Prostate gland (tissue), 2 donors: ENCODE measurements around the gene ABHD16A. TPM values are rescaled to one million over a fixed set of nuclear protein-coding genes. Genes with fewer than 3 reads are reported as not detected.
"Not testable (repeated sequence)": the region's sequence is repeated elsewhere in the genome, so short reads cannot be mapped to it uniquely, and the experiment has no call there.

Source experiments
- DNase-seq: peaks from one replicate; pipeline ENCODE4 v3.0.0-alpha.2; 2019; ENCODE audit warnings: low spot score
- H3K27ac ChIP-seq, 2 donors: fragments of 200-600 bp; sonication (generic); 2 replicates each; pipeline ENCODE4 v1.5.1; 2017 to 2019
- H3K27me3 ChIP-seq: fragments of 200-600 bp; sonication (generic); replicated peaks from 2 replicates; pipeline ENCODE4 v1.5.1; 2019; ENCODE audit not compliant: insufficient read depth
- H3K36me3 ChIP-seq, 2 donors: fragments of 200-600 bp; sonication (generic); 1 replicate in 1 of 2; 2 replicates in 1 of 2; pipeline versions ENCODE4 v1.5.1 to v1.8.1; 2017 to 2019
- H3K4me1 ChIP-seq: fragments of 200-600 bp; sonication (generic); replicated peaks from 2 replicates; pipeline ENCODE4 v1.5.1; 2019
- H3K4me3 ChIP-seq, 2 donors: fragments of 200-600 bp; sonication (generic); 2 replicates each; pipeline ENCODE4 v1.5.1; 2017 to 2019
- H3K9me3 ChIP-seq: fragments of 200-600 bp; sonication (generic); 2 replicates; pipeline ENCODE4 v1.5.1; 2017
- POLR2A ChIP-seq: fragments of 450-650 bp; IDR thresholded peaks from one replicate; pipeline ENCODE4 v1.6.1; 2016; ENCODE audit warnings: antibody characterized with exemption, mild to moderate bottlenecking
- POLR2AphosphoS5 ChIP-seq: sonication (generic); formaldehyde crosslinking; IDR thresholded peaks from one replicate; pipeline ENCODE4 v1.6.1; 2017; ENCODE audit warnings: antibody characterized with exemption
- WGBS: methylation state at CpG from one replicate; pipeline ENCODE4 v1.1.5; 2018; 5-methylcytosine and 5-hydroxymethylcytosine counted together
- intact Hi-C: fragments of 100-400 bp; cut with DNase I; formaldehyde crosslinking; loops from one replicate; pipeline ENCODE4 v1.14.2; 2022
- total RNA-seq, 2 donors: library from RNA; depleted of rRNA; stranded (reverse); fragments of >200 nt; gene quantifications; one replicate each; pipeline ENCODE4 v1.1.0, GENCODE V29; 2016
- TF ChIP-seq, protein P1 (sequence below), 4 experiments: fragments of 200-600 bp in 2 of 4; fragments of 450-650 bp in 2 of 4; sonication (generic) in 2 of 4; IDR thresholded peaks; 1 replicate in 3 of 4; 2 replicates in 1 of 4; pipeline ENCODE4 v1.5.1; 2016 to 2019; ENCODE audit warnings: antibody characterized with exemption in 4 of 4, mild to moderate bottlenecking in 2 of 4, moderate library complexity in 2 of 4

ABHD16A gene
- total RNA-seq, 2 donors from 2014 or later = 78.1 to 83.6 TPM

DNA sequence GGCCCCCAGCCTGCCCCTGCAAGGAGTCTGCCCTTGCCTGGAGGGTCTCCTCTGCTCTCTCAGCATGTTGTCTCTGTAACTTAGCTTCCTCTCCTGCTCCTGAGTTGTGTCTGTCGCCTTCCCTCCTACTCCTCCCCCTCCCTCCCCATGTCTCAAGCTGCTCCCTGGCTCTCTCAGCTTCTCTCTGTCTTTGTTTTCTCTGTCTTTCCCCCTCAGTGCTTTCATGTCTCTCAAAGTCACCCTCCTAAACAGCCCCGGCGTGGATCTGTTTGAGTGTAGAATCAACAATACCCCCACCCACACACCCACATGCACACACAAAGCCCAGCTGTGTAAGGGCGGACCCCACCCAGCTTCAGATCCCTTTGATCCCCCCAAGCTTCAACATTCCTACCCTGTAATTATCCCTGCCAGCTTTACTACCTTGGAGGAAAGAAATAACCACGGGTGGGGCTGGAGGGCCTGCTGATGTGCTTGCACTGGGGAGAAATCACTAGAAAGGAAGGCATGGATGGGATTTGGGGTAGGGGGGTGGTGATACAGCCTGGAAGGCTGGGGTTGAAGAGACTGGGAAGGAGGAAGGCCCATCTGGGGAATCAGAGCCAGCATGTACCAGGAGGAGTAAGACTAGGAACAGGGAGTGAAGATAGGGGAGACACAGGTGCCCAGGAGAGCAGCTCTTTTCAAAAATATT is 11.0 kb upstream of the ABHD16A start:
- intact Hi-C loops = no loop called here

DNA sequence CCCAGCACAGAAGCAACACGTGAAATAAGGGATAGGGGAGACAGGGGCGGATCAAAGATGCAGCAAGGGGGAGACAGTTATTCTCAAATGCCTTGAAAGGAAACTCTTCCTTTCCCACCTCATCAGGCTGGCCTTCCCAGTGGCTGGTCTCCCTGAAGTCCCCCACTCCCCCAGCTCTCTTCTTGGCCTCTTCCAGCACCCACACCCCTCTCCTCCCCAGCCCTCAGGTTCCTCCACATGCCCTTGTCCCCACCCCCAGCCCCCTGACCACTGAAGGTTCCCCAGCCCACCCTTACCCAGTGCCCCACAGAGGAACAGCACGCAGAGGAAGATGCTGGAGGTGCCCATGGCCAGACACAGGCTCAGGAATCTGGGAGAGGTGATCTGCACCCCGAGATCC is 10.3 kb upstream of the ABHD16A start:
- no peak overlapping the region for H3K4me3 ChIP-seq
- 66% methylated on average over 4 of the region's 4 CpGs for WGBS
- TF ChIP-seq, protein P1, sequence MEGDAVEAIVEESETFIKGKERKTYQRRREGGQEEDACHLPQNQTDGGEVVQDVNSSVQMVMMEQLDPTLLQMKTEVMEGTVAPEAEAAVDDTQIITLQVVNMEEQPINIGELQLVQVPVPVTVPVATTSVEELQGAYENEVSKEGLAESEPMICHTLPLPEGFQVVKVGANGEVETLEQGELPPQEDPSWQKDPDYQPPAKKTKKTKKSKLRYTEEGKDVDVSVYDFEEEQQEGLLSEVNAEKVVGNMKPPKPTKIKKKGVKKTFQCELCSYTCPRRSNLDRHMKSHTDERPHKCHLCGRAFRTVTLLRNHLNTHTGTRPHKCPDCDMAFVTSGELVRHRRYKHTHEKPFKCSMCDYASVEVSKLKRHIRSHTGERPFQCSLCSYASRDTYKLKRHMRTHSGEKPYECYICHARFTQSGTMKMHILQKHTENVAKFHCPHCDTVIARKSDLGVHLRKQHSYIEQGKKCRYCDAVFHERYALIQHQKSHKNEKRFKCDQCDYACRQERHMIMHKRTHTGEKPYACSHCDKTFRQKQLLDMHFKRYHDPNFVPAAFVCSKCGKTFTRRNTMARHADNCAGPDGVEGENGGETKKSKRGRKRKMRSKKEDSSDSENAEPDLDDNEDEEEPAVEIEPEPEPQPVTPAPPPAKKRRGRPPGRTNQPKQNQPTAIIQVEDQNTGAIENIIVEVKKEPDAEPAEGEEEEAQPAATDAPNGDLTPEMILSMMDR (IDR thresholded peaks at IDR 0.05) = no peak
- TF ChIP-seq POLR2A (no peak), POLR2AphosphoS5 (no peak)
- no peaks in the 10 kb centered on the region for H3K9me3 ChIP-seq
- H3K27me3 ChIP-seq = no peaks in the 10 kb centered on the region
- DNase-seq = no peak
- no peaks in the 10 kb centered on the region for H3K36me3 ChIP-seq
- H3K27ac ChIP-seq = no peak overlapping the region
- intact Hi-C loops = no loop called here
- H3K4me1 ChIP-seq = peaks cover 19% of the 10 kb centered on the region

More for the DNA sequence above, 11.0 kb upstream of the ABHD16A start:
- no peaks in the 10 kb centered on the region for H3K36me3 ChIP-seq
- no peak overlapping the region for H3K27ac ChIP-seq
- no peak overlapping the region for H3K4me3 ChIP-seq
- no peak for DNase-seq
- no peaks in the 10 kb centered on the region for H3K9me3 ChIP-seq
- TF ChIP-seq POLR2AphosphoS5 (no peak), POLR2A (no peak)
- TF ChIP-seq, protein P1 (IDR thresholded peaks at IDR 0.05) = no peak
- no peaks in the 10 kb centered on the region for H3K27me3 ChIP-seq
- WGBS = 39% methylated on average over 5 of the region's 5 CpGs
- peaks cover 19% of the 10 kb centered on the region for H3K4me1 ChIP-seq

DNA sequence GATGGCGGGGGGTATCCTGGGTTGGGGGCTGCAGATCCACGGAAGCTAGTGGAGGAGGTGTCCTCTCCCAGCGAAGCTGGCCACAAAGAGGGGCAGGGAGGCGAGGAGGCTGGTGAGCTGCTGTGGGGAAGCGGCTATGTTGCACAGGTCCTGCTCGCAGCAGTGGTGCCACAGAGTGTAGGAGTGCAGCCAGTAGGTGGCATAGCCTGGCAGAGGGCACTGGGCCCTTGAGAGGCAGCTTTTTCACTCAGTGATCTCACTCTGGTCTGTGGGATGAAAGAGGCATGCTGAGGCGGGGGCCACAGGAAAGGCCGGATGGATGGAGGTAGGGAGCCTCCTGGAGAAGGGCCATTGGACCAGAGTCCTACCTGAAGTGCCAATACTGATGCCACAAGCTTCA is 9.2 kb upstream of the ABHD16A start:
- TF ChIP-seq POLR2A = no peak
- TF ChIP-seq, protein P1 (IDR thresholded peaks at IDR 0.05) = peak in 2 of 4 experiments; percentile 26 to 31
- Histone ChIP-seq H3K4me3 (no peak overlapping the region), H3K36me3 (no peaks in the 10 kb centered on the region), H3K27ac (no peak overlapping the region), H3K27me3 (no peaks in the 10 kb centered on the region), H3K9me3 (no peaks in the 10 kb centered on the region), H3K4me1 (peaks cover 12% of the 10 kb centered on the region)
- DNase-seq = no peak
- 80% methylated on average over 8 of the region's 8 CpGs for WGBS
- intact Hi-C loops = no loop called here

DNA sequence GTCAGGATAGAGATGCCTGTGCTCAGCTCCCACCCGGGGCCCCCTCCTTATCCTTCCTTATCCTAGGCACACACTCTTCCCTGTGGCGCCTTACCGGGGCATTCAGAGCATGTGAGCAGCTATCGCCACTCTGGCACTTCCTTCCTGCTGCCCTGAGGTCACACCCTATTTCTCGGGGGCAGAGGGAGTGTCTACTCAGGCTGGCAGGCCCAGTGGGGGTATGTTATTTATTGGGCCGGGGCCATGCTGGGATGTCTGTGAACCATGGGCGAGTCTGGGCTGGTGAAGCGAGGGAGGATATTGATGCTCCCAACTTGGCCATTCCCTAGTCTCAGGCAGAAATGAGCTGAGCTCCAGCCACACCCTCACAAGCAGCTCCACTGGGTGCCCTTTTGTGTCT is 8.1 kb upstream of the ABHD16A start:
- 36% methylated on average over 8 of the region's 8 CpGs for WGBS
- Histone ChIP-seq H3K27me3 (no peaks in the 10 kb centered on the region), H3K36me3 (no peaks in the 10 kb centered on the region), H3K27ac (no peak overlapping the region), H3K4me3 (no peak overlapping the region), H3K4me1 (peaks cover 11% of the 10 kb centered on the region), H3K9me3 (no peaks in the 10 kb centered on the region)
- DNase-seq = no peak
- intact Hi-C loops = no loop called here
- TF ChIP-seq POLR2A = no peak
- no peak for TF ChIP-seq POLR2AphosphoS5
- TF ChIP-seq, protein P1 (IDR thresholded peaks at IDR 0.05) = no peak

DNA sequence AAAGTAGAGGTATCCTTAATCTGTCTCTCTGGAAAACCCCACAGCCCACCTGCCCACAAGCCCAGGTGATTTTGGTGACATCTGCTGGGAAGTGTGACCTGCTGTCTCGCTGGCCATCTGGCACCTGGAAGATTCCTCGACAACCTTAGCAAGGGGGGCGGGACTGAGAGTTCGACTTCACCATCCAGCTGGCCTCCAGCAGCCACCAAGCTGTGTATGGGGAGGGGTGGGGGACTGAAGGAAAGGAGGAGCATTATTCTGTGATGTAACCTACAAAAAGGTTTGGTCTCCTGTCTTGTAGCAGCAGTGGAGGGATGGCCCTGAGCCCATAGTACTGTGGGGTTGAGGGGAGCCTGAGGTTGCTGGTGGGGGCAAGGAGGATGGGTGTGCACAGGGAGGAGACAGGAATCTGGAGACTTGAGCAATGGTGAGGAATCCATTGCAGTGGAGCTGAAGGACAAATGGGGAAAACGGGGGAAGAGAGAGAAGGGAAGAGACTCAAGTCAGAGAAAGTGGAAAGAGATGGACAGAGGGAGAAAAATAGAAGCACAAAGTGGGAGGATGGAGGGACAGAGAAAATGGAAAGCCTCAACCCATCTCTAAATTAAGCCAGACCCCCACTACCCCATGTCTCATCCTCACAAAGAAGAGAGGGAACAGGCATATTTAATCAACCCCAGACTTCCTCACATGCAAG is 7.5 kb upstream of the ABHD16A start:
- TF ChIP-seq POLR2A (no peak), POLR2AphosphoS5 (no peak)
- TF ChIP-seq, protein P1 (IDR thresholded peaks at IDR 0.05) = no peak
- intact Hi-C loops = no loop called here
- Histone ChIP-seq H3K9me3 (no peaks in the 10 kb centered on the region), H3K4me1 (peaks cover 11% of the 10 kb centered on the region), H3K36me3 (no peaks in the 10 kb centered on the region), H3K4me3 (no peak overlapping the region), H3K27ac (no peak overlapping the region), H3K27me3 (no peaks in the 10 kb centered on the region)
- 63% methylated on average over 5 of the region's 5 CpGs for WGBS
- no peak for DNase-seq

DNA sequence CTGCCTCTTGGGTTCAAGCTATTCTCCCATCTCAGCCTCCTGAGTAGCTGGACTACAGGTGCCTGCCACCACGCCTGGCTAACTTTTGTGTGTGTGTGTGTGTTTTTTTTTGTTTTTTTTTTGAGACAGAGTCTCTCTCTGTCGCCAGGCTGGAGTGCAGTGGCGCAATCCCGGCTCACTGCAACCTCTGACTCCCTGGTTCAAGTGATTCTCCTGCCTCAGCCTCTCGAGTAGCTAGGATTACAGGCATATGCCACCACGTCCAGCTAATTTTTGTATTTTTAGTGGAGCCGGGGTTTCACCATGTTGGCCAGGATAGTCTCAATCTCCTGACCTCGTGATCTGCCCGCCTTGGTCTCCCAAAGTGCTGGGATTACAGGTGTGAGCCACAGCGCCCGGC is 6.0 kb upstream of the ABHD16A start:
- H3K4me3 ChIP-seq, H3K36me3 ChIP-seq, H3K27me3 ChIP-seq, intact Hi-C loops, DNase-seq, H3K27ac ChIP-seq, H3K9me3 ChIP-seq, H3K4me1 ChIP-seq: not testable (repeated sequence)
- WGBS = 93% methylated on average over 11 of the region's 11 CpGs
